Astrocyte of the spinal cord (primary cell): ENCODE results near the gene AFAP1L1.
"Not testable (repeated sequence)": the region's sequence is repeated elsewhere in the genome, so short reads cannot be mapped to it uniquely, and the experiment has no call there.

Experiments
- DNase-seq: peaks from one replicate; pipeline ENCODE4 v3.0.0; 2011; ENCODE audit warnings: low read depth, low spot score
- H3K4me3 ChIP-seq: 2 replicates; pipeline ENCODE4 v1.5.1; 2011; ENCODE audit warnings: low read depth, mild to moderate bottlenecking, low read length, moderate library complexity
- in situ Hi-C: cut with HindIII; loops from 2 replicates; pipeline ENCODE4 v1.10.0; 2017; ENCODE audit warnings: low sequenced_read_pairs
- TF ChIP-seq, protein P1 (sequence below): IDR thresholded peaks from 2 replicates; pipeline ENCODE4 v1.5.1; 2012; ENCODE audit warnings: low read depth, mild to moderate bottlenecking, low read length, inconsistent platforms

Gene AFAP1L1

DNA sequence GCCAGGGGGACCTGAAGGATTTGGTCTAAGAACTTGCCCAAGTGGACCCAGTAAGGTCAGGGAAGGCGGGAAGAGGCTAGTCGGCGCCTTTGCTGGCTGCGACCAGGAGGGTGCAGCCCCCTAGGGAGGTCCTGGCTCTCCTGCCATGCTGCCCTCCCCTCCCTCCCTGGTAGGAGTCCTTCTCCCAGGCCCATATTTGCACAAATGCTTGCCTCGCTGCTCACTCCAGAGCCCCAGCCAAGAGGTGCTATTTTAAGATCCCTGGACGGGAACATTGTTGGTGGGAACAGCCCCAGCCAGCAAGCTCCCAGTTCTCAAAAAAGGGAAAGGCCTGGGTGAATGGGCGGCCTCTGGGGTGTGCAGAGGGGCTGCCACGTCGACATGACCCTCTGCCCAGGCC lies 111.7 kb downstream of the AFAP1L1 start:
- H3K4me3 ChIP-seq = no peak overlapping the region
- no peak for DNase-seq
- in situ Hi-C loops = no loop called here
- TF ChIP-seq, protein P1, sequence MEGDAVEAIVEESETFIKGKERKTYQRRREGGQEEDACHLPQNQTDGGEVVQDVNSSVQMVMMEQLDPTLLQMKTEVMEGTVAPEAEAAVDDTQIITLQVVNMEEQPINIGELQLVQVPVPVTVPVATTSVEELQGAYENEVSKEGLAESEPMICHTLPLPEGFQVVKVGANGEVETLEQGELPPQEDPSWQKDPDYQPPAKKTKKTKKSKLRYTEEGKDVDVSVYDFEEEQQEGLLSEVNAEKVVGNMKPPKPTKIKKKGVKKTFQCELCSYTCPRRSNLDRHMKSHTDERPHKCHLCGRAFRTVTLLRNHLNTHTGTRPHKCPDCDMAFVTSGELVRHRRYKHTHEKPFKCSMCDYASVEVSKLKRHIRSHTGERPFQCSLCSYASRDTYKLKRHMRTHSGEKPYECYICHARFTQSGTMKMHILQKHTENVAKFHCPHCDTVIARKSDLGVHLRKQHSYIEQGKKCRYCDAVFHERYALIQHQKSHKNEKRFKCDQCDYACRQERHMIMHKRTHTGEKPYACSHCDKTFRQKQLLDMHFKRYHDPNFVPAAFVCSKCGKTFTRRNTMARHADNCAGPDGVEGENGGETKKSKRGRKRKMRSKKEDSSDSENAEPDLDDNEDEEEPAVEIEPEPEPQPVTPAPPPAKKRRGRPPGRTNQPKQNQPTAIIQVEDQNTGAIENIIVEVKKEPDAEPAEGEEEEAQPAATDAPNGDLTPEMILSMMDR = no peak

DNA sequence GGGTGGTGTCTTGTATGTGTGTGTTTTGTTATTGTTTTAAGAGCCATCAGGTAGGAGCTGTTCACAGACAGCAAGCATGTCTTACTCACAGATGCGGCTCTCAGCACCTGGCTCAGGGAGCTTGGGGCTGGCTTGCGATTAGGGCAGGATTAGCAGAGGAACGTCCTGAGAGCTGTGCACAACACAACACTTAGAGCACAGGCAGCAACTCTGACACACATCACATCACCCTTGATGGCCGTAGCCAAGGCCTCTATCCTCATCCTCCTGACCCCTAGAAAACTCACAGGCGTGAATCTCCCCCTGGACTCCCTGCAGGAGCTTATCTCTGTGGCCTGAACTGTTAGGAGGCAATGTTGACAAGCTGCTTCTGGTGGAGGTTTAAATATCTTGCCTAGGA lies 114.5 kb downstream of the AFAP1L1 start:
- H3K4me3 ChIP-seq = no peak overlapping the region
- in situ Hi-C loops = no loop called here
- TF ChIP-seq, protein P1 = no peak
- no peak for DNase-seq

DNA sequence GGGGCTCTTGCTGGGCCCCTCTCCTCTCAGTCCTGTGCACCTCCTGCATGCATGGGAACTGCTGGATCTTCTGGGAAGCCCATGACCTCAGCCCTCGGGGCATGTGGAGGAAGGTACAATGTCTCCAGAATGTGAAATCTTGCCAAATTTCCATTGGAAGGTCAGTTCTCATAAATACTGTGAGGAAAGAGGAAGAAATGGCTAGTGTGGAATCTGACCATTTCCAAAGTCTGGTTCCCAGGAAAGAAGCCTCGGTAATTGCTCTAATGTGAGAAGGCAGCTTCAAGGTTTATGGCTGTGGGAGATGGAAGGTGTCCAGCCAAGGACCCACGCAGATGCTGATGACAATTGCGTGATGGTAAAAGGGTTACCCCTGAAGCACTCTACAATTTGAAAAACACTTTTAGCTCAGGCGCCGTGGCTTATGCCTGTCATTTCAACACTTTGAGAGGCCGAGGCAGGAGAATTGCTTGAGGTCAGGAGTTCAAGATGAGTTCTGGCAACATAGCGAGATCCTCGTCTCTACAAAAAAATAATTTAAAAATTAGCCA lies 115.5 kb downstream of the AFAP1L1 start:
- in situ Hi-C loops = no loop called here
- H3K4me3 ChIP-seq = no peak overlapping the region
- peak; percentile 30 for DNase-seq
- TF ChIP-seq, protein P1 = no peak

DNA sequence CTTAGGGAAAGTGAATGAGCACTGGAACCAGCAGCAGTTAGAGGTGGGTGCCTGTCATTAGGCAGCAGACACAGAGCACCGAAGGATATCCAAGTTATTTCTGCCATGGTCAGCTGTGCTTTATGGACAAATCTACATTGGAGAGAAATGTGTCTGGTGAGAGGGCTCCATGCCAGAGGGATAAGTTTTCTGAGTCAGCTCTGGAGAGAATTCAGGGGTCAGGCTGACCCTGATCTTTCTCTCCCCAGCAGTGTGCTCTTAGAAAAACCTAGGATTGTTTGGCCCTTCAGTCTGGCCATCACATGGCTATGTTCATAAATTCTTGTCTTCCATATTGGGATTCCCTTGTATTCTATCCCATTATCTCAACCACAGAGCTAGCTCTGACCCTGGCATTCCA lies 116.3 kb downstream of the AFAP1L1 start:
- in situ Hi-C loops = no loop called here
- TF ChIP-seq, protein P1 = no peak
- no peak overlapping the region for H3K4me3 ChIP-seq
- DNase-seq = peak; percentile 60

DNA sequence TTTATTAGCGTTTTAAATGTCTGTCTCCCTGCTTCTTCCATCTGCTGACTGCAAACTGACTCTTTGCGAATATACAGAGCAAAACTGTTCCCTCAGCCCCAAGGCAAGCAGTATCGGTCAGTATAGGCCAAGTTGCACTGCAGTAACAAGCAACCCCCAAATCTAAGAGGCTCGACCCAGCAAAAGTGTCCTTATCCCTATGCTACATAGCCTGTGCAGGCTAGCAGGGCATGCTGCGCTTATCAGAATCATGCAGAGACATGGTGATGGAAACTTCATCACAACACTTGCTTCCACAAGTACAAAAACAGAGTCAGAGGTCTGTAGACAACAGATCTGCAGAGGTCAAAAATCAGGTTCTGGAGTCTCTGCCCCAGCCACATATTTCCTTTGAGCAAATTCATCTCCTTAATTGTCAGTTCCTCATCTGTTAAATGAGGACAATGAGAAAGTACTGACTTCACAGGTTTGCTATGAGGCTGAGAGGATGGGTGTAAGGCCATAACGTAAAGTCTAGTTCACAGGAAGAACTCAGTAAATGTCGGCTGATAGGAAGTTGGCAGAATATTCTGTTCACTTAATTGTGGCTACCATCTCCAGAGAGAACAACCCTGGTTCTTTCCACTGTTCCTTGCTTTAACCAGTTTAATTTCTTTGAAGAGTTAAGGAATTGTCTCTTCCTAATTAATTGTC lies 117.0 kb downstream of the AFAP1L1 start:
- DNase-seq = no peak
- TF ChIP-seq, protein P1 = no peak
- no peak overlapping the region for H3K4me3 ChIP-seq
- in situ Hi-C loops = no loop called here

DNA sequence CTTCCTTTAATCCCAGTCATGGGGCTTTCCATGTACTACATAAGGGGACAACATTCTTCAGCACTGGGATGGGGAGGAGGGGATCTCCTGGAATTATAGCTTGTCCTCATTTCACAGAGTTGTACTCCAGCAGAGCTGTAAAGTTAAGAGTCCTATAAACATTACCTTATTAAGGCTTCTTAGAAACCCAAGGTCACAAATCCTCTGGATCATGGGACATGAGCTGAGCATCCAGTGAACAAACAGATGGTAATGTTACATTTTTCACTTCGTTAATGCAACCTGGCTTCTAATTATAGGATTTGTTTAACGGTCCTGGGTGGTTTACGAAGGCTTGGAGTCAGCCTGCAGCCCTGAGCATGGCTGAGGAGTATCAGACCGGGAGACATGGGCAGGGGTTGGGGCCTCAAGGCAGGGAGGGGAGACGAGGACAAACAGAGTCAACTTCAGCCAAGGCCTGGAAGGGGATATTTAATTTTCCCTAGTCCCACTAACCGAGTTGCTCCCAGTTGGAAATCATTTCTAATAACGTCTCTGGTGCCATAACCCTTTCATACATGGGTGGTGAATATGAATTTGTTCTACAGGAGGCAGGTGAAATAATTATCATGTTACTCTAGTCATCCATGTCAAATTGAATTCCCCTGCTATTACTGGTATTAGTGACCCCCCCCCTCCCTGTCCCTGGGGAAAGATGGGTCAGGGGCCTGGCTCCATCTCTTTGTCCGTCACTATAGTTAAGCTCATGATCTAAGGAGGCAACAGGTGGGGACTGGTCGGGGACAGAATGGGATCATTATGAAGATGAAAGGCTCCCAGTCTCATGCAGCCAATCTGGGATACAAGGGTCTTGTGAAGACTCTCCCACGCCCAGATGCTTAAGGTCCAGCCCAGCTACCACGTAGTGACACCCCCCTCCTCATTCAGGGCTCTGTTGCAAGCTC lies 118.2 kb downstream of the AFAP1L1 start:
- no peak overlapping the region for H3K4me3 ChIP-seq
- TF ChIP-seq, protein P1 = no peak
- in situ Hi-C loops = no loop called here
- DNase-seq = no peak

DNA sequence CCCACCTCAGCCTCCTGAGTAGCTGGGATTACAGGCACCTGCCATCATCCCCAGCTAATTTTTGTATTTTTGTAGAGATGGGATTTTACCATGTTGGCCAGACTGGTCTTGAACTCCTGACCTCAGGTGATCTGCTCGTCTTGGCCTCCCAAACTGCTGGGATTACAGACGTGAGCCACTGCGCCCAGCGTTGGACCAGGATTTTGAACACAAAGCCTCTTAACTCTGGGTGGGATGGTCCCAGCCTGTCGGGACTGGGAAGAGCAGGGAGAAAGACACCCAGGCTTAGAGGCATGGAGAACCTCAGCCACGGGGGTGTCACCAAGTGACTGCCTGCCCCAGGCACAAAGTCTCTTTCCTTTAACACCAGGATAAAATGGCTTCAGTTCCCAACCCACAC lies 119.4 kb downstream of the AFAP1L1 start:
- in situ Hi-C loops, H3K4me3 ChIP-seq, DNase-seq: not testable (repeated sequence)
